HG02798 (cell line): ENCODE data around the gene MAP6.

Experiments used
- ATAC-seq: cut with Tn5 transposase; IDR thresholded peaks from one replicate; pipeline ENCODE4 v1.9.1; 2021; ENCODE audit warnings: mild to moderate bottlenecking; ENCODE audit not compliant: unreplicated experiment, poor library complexity

Gene MAP6

GRCh38 chr11:75633409-75634066, 35.3 kb downstream of the MAP6 start:
- ATAC-seq, result no peak

- ATAC-seq, result no peak
These were observed 35.9 kb downstream of the MAP6 start for GRCh38 chr11:75632962-75633361.

GRCh38 chr11:75632450-75632849, 36.4 kb downstream of the MAP6 start:
- no peak for ATAC-seq

DNA sequence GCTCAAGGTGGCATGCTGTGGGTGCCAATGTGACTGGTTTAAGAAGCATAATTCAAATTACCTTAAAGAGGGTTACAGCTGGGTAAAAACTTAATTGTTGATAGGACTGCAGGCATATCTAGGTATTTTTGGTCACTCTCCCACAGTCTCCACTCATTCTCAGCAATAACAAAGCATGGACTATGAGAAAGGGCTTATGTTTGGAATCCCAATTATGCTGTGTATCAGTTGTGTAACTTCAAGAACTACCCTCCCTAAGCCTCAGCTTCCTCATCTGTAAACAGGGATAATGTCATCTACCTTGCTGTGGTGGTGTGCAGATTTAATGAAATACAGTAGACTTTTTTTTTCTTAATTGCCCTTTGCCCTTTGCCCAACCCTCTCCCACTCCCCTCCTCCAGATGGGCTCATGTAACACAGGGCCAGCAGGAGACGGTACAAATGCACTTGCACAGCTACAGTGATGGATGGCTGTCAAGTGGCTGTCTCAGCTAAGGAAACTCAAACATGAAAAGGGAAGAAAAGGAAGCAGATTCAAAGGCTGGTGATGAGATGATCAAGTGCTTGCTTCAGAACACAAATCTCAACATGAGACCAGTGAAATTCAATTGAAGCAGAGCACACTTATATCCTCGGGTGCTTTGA, 37.6 kb downstream of the MAP6 start:
- no peak for ATAC-seq

DNA sequence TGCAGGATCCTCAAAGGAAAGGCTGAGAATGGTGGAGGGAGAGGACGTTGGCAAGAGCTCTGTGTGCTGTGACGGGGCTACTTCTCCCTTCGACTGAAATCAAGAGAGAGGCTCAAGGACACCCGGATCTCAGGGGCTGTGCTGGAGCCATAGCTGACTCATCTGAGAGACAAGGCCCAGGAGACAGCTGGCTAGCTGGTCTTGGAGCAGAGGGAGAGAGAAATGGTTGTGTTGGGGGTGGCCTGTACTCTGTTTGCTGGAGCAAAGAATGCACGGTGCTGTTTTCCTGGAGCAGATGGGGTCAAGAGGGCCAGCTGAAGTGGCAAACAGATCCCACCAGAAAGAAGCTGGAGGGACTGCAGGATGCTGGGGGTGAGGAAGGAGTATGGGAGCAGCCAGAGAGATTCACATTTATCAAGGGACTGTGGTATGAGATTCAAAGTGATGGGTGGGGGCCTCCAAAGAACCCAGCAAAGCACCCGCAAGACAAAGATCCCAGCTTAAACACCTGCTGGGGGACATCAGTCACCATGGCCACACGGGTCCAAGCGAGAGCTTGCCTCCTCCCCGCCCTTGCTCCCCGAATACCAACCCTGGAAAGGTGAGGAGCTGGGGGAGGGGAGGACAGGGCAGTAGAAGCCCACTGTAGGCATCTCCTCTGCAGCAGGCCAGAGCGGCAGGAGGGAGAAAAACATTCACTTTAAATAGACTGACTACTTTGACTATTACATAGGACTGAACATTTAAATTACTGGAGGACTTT, 40.8 kb downstream of the MAP6 start:
- no peak for ATAC-seq

DNA sequence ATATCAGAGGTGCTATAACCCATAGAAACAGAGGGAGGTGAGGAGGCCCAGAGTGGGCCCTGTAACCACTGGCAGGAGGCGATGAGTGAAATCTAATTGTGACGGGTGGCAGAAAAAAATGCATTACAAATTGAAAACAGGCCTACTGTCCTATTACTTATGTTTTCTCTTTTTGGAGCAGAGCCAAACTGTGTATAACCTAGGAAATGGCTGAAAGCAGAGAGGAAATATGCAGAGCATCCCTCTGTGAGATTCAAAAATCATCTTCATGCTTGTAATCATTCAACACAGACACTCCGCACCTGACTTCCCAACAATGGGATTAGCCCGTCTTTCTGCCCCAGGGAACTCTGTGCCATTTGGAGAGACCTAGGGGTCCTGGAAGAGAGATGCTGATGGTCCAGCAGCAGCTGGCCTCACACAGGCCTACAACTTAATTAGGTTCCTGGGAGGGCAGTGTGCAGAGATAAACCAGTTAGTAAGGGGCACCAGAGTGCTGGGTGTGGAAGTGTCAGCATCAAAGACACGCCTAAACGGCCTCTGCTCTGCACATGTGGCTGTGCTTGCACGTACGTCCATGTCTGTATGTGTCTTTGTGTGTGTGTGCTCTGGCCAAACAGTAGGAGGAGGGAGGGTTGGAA, 41.8 kb downstream of the MAP6 start:
- ATAC-seq, result no peak

- ATAC-seq, result no peak
These were observed 42.6 kb downstream of the MAP6 start for GRCh38 chr11:75625991-75626888.

GRCh38 chr11:75625021-75625420, 43.8 kb downstream of the MAP6 start:
- ATAC-seq, result no peak

DNA sequence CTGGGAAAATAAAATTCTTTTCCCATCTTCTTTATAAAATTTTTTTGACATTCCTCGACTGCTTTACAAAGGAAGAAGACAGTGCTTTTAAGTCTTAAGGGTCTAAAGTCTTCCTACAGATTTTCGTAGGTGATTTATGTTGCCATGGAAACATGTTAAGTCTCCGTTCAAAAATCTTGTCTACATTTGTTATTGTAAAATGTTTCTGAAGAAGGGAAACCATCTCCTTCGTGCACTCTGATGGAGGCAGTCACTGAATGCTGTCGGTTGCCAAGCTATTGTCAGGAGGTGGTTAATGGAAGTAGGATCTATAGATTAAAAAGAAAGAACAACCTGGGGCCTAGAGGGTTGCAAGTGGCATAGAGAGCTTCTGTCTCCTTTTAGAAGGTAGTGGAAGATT, 52.6 kb downstream of the MAP6 start:
- no peak for ATAC-seq

- no peak for ATAC-seq
These were observed 53.1 kb downstream of the MAP6 start for GRCh38 chr11:75615751-75616150.

DNA sequence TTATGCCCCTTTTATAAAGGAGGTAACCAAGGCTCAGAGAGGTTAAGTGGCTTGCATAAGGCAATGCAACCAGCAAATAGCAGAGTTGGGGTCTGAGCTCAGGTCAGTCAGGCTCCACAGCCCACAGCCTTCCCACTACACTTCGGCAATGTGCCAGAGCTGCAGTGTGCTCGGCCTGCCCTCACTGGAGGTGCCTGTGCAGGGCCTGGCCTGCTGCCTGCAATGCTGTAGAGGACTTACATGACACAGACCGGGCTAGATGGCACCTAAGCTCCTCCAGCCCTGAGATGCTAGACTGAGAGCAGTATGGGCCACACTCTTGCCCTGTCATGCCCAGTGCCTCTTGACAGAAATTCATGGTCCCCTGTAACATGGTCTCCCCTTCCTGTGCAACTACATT, 57.0 kb downstream of the MAP6 start:
- no peak for ATAC-seq

DNA sequence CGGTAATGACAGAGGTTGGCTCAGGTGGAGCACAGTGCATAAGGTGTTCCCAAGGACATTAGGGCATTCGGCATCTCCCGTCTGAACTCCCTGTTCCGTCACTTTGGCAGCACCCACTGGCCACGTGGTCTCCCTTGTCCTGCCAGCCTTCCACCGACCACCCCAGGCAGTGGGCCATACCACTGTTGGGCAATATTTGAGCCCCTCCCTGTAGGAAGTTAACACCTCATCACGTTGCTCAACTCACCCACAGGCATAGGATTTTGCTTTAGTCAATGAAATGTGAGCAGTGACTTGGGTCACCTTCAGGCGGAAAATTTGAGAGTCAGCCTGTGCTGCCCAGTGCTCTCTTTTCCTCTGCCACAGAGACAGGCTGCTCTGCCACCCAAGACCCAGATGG, 62.7 kb downstream of the MAP6 start:
- no peak for ATAC-seq

- no peak for ATAC-seq
These were observed 64.8 kb downstream of the MAP6 start for GRCh38 chr11:75603791-75604736.

- ATAC-seq, result no peak
These were observed 65.9 kb downstream of the MAP6 start for GRCh38 chr11:75602951-75603350.

DNA sequence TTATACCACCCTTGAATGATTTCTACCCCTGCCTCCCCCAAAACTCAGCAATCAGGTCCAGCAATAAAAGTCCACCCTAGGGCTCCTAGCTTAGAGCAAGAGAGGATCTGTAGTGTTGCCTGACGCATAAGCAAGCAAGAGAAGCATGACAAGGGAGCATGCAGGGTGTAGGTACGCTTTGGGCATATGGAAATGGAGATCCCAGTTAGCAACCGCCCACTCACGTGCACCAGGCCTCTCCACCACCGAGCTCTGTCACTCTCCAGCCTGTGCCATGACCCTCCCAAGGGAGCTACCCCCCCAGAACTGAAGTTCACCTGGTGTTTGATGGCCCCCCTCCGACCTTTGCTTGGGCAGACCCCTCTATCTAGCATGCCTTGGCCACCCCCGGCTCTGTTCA, 67.3 kb downstream of the MAP6 start:
- no peak for ATAC-seq

GRCh38 chr11:75600356-75600755, 68.5 kb downstream of the MAP6 start:
- ATAC-seq, result no peak

DNA sequence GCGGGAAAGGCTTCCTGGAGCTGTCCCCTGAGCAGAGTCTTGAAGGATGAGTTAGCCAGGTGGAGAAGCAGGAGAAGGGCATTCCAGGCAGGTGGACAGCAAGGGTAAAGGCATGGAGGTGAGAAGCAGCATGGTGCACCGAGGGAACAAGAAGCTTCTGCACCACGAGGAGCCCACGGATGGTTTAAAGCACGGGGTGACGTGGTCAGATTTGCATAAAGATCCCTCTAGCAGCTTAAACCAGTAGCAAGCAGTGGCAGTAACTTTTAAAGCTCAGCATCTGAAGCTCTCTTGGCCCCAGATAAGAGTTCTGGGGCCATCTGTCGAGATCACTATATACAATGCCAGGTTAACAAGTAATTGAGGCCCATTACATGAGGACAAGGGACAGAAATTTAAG, 69.9 kb downstream of the MAP6 start:
- ATAC-seq, result no peak

DNA sequence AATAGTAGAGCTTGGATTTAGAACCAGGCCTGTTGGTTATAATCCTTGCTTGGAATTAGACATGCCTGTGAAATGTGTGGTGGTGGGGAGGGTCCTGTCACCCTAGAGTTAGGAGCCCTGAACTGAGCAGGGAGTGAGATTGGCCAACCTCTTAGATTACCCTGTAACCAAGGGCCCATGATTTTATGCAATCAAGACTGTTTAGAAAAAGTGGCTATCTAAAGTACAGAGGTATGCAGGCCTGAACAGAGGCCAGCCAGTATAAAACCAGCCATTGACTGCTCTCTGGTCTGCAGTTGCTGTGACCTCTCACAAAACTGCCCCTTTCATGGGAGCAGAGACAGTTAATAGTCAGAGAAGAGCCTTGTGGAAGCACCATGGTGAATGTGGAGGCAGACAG, 70.6 kb downstream of the MAP6 start:
- ATAC-seq, result no peak

DNA sequence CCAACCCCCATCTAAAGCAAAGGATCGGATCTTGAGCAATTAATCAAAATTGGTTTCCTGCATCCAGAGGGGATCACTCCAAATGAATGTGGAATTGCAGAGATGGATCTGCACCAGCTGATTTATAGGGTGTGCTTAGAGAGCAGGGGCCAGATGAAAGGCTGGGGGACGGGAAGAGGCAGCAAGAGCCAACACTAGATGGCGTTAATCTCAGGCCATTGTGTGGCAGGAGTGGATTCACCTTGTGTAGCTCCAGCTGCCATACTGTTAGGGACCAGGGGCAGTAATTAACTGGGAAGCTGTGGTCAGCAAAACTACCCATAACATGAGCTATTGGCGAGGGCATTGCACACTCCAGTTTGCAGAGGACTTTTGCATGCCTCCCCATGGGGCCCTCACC, 71.2 kb downstream of the MAP6 start:
- no peak for ATAC-seq
